IPS DF 4.7 (cell line): Measurements from ENCODE around the gene PBXIP1.
"Not testable (repeated sequence)": the region's sequence is repeated elsewhere in the genome, so short reads cannot be mapped to it uniquely, and the experiment has no call there.

Experiments
- DNase-seq: peaks from one replicate; pipeline ENCODE4 v3.0.0-alpha.2; 2013; ENCODE audit warnings: low spot score; ENCODE audit errors: extremely low read depth

PBXIP1 gene

GRCh38 chr1:154994269-154994587 is 38.3 kb upstream of the PBXIP1 start:
- DNase-seq = no peak

GRCh38 chr1:154993572-154994268 is 37.8 kb upstream of the PBXIP1 start, which contains the start of gene LENEP:
LENEP (plus strand) TSS chr1:154993586; CDS start chr1:154993608, 22 bp downstream.
- no peak for DNase-seq

GRCh38 chr1:154992721-154993571 is 37.0 kb upstream of the PBXIP1 start:
- DNase-seq = no peak

- DNase-seq = no peak
Measured at GRCh38 chr1:154990276-154990675, 34.4 kb upstream of the PBXIP1 start.

GRCh38 chr1:154989195-154989860 is 33.4 kb upstream of the PBXIP1 start:
- no peak for DNase-seq

- no peak for DNase-seq
Measured at GRCh38 chr1:154988058-154988954, 32.4 kb upstream of the PBXIP1 start.

GRCh38 chr1:154987326-154987725 is 31.4 kb upstream of the PBXIP1 start:
- DNase-seq = no peak

GRCh38 chr1:154986736-154987135 is 30.8 kb upstream of the PBXIP1 start:
- DNase-seq = not testable (repeated sequence)

- no peak for DNase-seq
Measured at GRCh38 chr1:154983776-154984466, 28.0 kb upstream of the PBXIP1 start.

GRCh38 chr1:154982897-154983648 is 27.2 kb upstream of the PBXIP1 start, which contains the start of gene FLAD1:
FLAD1 (plus strand) TSS chr1:154983344; CDS start chr1:154983695, 351 bp downstream.
- DNase-seq = peak; percentile 99

GRCh38 chr1:154982341-154982740 is 26.4 kb upstream of the PBXIP1 start:
- no peak for DNase-seq

GRCh38 chr1:154978360-154978759 is 22.5 kb upstream of the PBXIP1 start:
- DNase-seq = no peak

GRCh38 chr1:154977762-154978161 is 21.9 kb upstream of the PBXIP1 start:
- DNase-seq = not testable (repeated sequence)

- no peak for DNase-seq
Measured at GRCh38 chr1:154975409-154976059, 19.6 kb upstream of the PBXIP1 start.

- peak; percentile 95 for DNase-seq
Measured at GRCh38 chr1:154974808-154975408, 19.0 kb upstream of the PBXIP1 start.

GRCh38 chr1:154974102-154974807 is 18.4 kb upstream of the PBXIP1 start, which contains the start of gene CKS1B:
CKS1B (plus strand) TSS chr1:154974681; CDS start chr1:154974746, 65 bp downstream.
- DNase-seq = peak; percentile 99

- DNase-seq = peak; percentile 92
Measured at GRCh38 chr1:154973344-154974101, 17.6 kb upstream of the PBXIP1 start.
